HepG2 (cell line): ENCODE measurements around the gene TEX22. TPM values are rescaled to one million over a fixed set of nuclear protein-coding genes. Genes with fewer than 3 reads are reported as not detected.

Experiments used
- ATAC-seq: fragments of 200-7000 bp; cut with Tn5 transposase; 3 replicates; pipeline ENCODE4 v1.9.1; 2020; ENCODE audit warnings: mild to moderate bottlenecking, moderate library complexity
- BruUV-seq: library from RNA; stranded (reverse); fragments of 400-500 nt; replicated peaks from 2 replicates; lab custom pipeline; 2021; lab: Mats Ljungman, UMichigan
- CTCF ChIA-PET: fragments of 300-600 bp; formaldehyde crosslinking; extraction: SDS; loops from one replicate; lab custom pipeline; 2021; ENCODE audit warnings: low total read pairs, inconsistent platforms, low intra/inter-chr PET ratio; lab: Yijun Ruan, JAX
- POLR2A ChIA-PET: fragments of 350-600 bp; sonication (Branson Sonifier 250); formaldehyde crosslinking; loops from one replicate; lab custom pipeline; 2020; ENCODE audit warnings: antibody characterized with exemption, inconsistent platforms; lab: Yijun Ruan, JAX
- DNase-seq: peaks from one replicate; pipeline ENCODE4 v3.0.0-alpha.2; 2015; ENCODE audit warnings: low spot score
- FAIRE-seq: peaks from 3 replicates; lab custom pipeline; 2011; peaks lifted over from hg19 to GRCh38; lab: Jason Lieb, UNC
- H2AFZ ChIP-seq: one replicate; pipeline ENCODE4 v1.6.1; 2011; ENCODE audit warnings: low read length, inconsistent platforms
- H3K27ac ChIP-seq: fragments of 300-600 bp; 3 replicates; pipeline ENCODE4 v1.8.0; 2011; ENCODE audit warnings: mixed run types, mild to moderate bottlenecking, mixed read lengths, low read length, inconsistent platforms; ENCODE audit not compliant: insufficient read depth; ENCODE audit errors: extremely low read length
- H3K27me3 ChIP-seq, 2 experiments: fragments of 200-600 bp in 1 of 2; 2 replicates in 1 of 2; 3 replicates in 1 of 2; pipeline versions ENCODE4 v1.6.0 to v1.8.0; 2011; ENCODE audit warnings: low read length in 2 of 2, mild to moderate bottlenecking in 2 of 2, moderate library complexity in 2 of 2, inconsistent platforms in 1 of 2; ENCODE audit not compliant: insufficient read depth in 2 of 2, control insufficient read depth in 1 of 2
- H3K36me3 ChIP-seq, 2 experiments: fragments of 200-600 bp in 1 of 2; replicated peaks in 1 of 2; 2 replicates in 1 of 2; 3 replicates in 1 of 2; pipeline versions ENCODE4 v1.5.1 to v1.8.0; 2011; ENCODE audit warnings: low read length in 2 of 2, inconsistent platforms in 1 of 2; ENCODE audit not compliant: insufficient read depth in 2 of 2, control insufficient read depth in 1 of 2
- H3K4me1 ChIP-seq: 2 replicates; pipeline ENCODE4 v1.5.1; 2012; ENCODE audit warnings: low read length, inconsistent platforms; ENCODE audit not compliant: insufficient read depth
- H3K4me2 ChIP-seq: 2 replicates; pipeline ENCODE4 v1.6.0; 2011; ENCODE audit warnings: low read depth, low read length, inconsistent platforms
- H3K4me3 ChIP-seq, 3 experiments: fragments of 200-600 bp in 1 of 3; sonication (generic), shearing (Covaris generic) in 1 of 3; replicated peaks in 1 of 3; 2 replicates each; pipeline ENCODE4 v1.5.1; 2011 to 2016; ENCODE audit warnings: low read length in 3 of 3, inconsistent platforms in 2 of 3, low read depth in 2 of 3, mild to moderate bottlenecking in 2 of 3, control low read depth in 1 of 3, mixed read lengths in 1 of 3; ENCODE audit not compliant: insufficient read depth in 1 of 3
- H3K79me2 ChIP-seq: one replicate; pipeline ENCODE4 v1.6.1; 2011; ENCODE audit warnings: low read length, inconsistent platforms; ENCODE audit not compliant: insufficient read depth
- H3K9ac ChIP-seq: 2 replicates; pipeline ENCODE4 v1.6.0; 2011; ENCODE audit warnings: mild to moderate bottlenecking, low read depth, low read length, inconsistent platforms; ENCODE audit not compliant: insufficient read depth
- H3K9me3 ChIP-seq: 2 replicates; pipeline ENCODE4 v1.5.1; 2012; ENCODE audit warnings: mild to moderate bottlenecking, low read length
- H4K20me1 ChIP-seq: 2 replicates; pipeline ENCODE4 v1.6.0; 2011; ENCODE audit warnings: inconsistent platforms, mild to moderate bottlenecking, low read length, moderate library complexity; ENCODE audit not compliant: insufficient read depth
- DBP ChIP-seq: sonication (generic); formaldehyde crosslinking; IDR thresholded peaks from 2 replicates; pipeline ENCODE4 v1.4.0; 2020; ENCODE audit warnings: missing genetic modification reagents; ENCODE audit errors: not compliant biosample characterization
- ELF3 ChIP-seq: IDR thresholded peaks from 2 replicates; pipeline ENCODE4 v1.6.1; 2016; ENCODE audit warnings: missing genetic modification reagents, missing compliant biosample characterization
- FOXK2 ChIP-seq: fragments of 450-650 bp; IDR thresholded peaks from 2 replicates; pipeline ENCODE4 v1.6.1; 2016
- HCFC1 ChIP-seq: fragments of 150-350 bp; IDR thresholded peaks from 2 replicates; pipeline ENCODE4 v1.6.1; 2014; ENCODE audit warnings: low read depth, low read length
- HDAC2 ChIP-seq: sonication (generic); formaldehyde crosslinking; IDR thresholded peaks from 2 replicates; pipeline ENCODE4 v1.4.0; 2020; ENCODE audit warnings: missing genetic modification reagents
- HNRNPK ChIP-seq: fragments of 200-400 bp; formaldehyde crosslinking; IDR thresholded peaks from 2 replicates; pipeline ENCODE4 v1.6.1; 2018; ENCODE audit warnings: low read length, low read depth, moderate library complexity, mild to moderate bottlenecking; ENCODE audit not compliant: poor library complexity, severe bottlenecking
- NKX3-1 ChIP-seq: sonication (generic); formaldehyde crosslinking; IDR thresholded peaks from 2 replicates; pipeline ENCODE4 v1.5.0; 2020; ENCODE audit warnings: missing genetic modification reagents
- SUZ12 ChIP-seq: fragments of 150-350 bp; IDR thresholded peaks from 2 replicates; pipeline ENCODE4 v1.6.1; 2014; ENCODE audit warnings: low read depth, low read length
- YEATS2 ChIP-seq: sonication (generic); formaldehyde crosslinking; IDR thresholded peaks from 2 replicates; pipeline ENCODE4 v1.4.0; 2020; ENCODE audit warnings: missing genetic modification reagents, borderline replicate concordance
- ZBTB34 ChIP-seq: sonication (generic); formaldehyde crosslinking; IDR thresholded peaks from 2 replicates; pipeline ENCODE4 v1.8.0; 2022; ENCODE audit warnings: mild to moderate bottlenecking, missing genetic modification reagents
- ZNF354B ChIP-seq: sonication (generic); formaldehyde crosslinking; IDR thresholded peaks from 2 replicates; pipeline ENCODE4 v1.8.0; 2022; ENCODE audit warnings: mild to moderate bottlenecking, missing genetic modification reagents
- ZNF569 ChIP-seq: sonication (generic); formaldehyde crosslinking; IDR thresholded peaks from 2 replicates; pipeline ENCODE4 v1.5.0; 2020; ENCODE audit warnings: mild to moderate bottlenecking, missing genetic modification reagents, moderate library complexity, borderline replicate concordance
- ZNF607 ChIP-seq: sonication (generic); formaldehyde crosslinking; IDR thresholded peaks from 2 replicates; pipeline ENCODE4 v1.5.1; 2020; ENCODE audit warnings: missing genetic modification reagents, mild to moderate bottlenecking, borderline replicate concordance
- ZNF724P ChIP-seq: sonication (generic); formaldehyde crosslinking; IDR thresholded peaks from 2 replicates; pipeline ENCODE4 v1.8.0; 2022; ENCODE audit warnings: missing genetic modification reagents, borderline replicate concordance
- ZNF773 ChIP-seq: sonication (generic); formaldehyde crosslinking; IDR thresholded peaks from 2 replicates; pipeline ENCODE4 v1.4.0; 2020; ENCODE audit warnings: missing genetic modification reagents, borderline replicate concordance
- WGBS: methylation state at CpG from one replicate; pipeline ENCODE4 v1.1.6; 2017; ENCODE audit warnings: low lambda C conversion rate; 5-methylcytosine and 5-hydroxymethylcytosine counted together
- in situ Hi-C: cut with HindIII; loops from 2 replicates; pipeline ENCODE4 v1.10.0; 2017; ENCODE audit warnings: low pct_unique_long_range_greater_than_20kb; ENCODE audit not compliant: extremely low pct_ligation_motif_present
- intact Hi-C: fragments of 100-400 bp; cut with micrococcal nuclease; formaldehyde crosslinking; loops from one replicate; pipeline ENCODE4 v1.10.0; 2022; ENCODE audit not compliant: unreplicated experiment
- polyA plus RNA-seq, 8 experiments: library from polyadenylated mRNA; depleted of rRNA in 3 of 8; stranded (reverse) in 7 of 8; unstranded in 1 of 8; fragments of >200 nt; fragmentation: Illumina TruSeq in 4 of 8; extraction: Trizol in 4 of 8; gene quantifications; 2 replicates each; pipeline versions ENCODE4 v1.2.1 to v1.2.3, GENCODE V29; 2011 to 2016; ENCODE audit warnings: low read depth in 4 of 8, missing spikeins in 1 of 8, mixed read lengths in 1 of 8; ENCODE audit not compliant: insufficient read depth in 1 of 8
- total RNA-seq, 5 experiments: library from RNA; depleted of rRNA; stranded (reverse); fragments of >200 nt; fragmentation: Illumina TruSeq; extraction: Trizol; gene quantifications; 2 replicates each; pipeline ENCODE4 v1.2.3, GENCODE V29; 2016; ENCODE audit warnings: low read depth in 1 of 5
- TF ChIP-seq, protein P1 (sequence below): fragments of 450-650 bp; IDR thresholded peaks from 2 replicates; pipeline ENCODE4 v1.6.1; 2017; ENCODE audit warnings: mild to moderate bottlenecking

The TEX22 gene
- total and polyA plus RNA-seq, 2 of the 13 experiments (the other 11 are each of a cell fraction or from before 2014, with no cell fraction given): 0.07 to 0.27 TPM

DNA sequence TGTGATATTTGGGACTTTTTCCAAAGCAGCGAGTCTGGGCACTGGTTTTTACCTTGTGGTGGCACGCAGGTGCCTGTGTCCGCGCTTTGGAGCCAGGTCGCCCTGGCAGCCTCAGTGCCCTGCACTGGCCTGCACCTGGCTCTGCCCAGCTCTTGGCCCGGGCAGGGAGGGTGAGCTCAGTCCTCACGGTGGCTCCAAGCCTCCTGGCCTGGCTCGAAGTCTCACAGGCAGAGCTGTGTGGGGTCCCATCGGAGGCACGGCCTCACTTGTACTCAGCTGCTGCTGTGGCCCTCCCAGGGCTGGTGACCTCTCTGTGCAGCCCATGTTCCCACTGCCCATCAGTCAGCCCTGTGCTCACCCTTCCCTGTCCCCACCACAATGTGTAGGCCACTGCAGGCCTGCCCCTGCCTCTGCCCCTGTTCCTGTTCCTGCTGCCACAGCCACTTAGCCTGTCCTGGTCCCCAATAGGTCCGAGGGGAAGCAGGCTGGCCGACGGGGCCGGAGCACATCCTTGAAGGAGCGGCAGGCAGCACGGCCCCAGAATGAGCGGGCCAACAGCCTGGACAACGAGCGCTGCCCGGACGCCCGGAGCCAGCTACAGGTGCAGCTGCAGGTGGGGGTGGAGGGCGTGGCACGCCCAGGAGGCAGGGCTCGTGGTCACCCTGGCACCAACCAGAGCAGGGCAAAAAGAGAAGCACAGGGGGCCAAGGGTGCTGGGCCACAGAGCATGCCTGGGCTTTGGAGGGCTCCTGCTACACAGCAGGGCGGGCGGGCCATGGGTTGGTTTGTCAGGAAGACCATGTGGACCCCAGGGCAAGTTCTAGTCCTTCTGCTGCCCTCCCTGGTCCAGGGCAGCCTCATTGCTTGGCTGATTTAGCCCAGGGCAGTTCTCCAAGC lies 16.6 kb upstream of the TEX22 start:
- CTCF ChIA-PET: no interaction called here
- H2AFZ ChIP-seq: no peak overlapping the region
- no peaks in the 10 kb centered on the region for H3K27me3 ChIP-seq
- H4K20me1 ChIP-seq: no peaks in the 10 kb centered on the region
- no peak overlapping the region for H3K9ac ChIP-seq
- POLR2A ChIA-PET: no interaction called here
- H3K4me1 ChIP-seq: no peaks in the 10 kb centered on the region
- intact Hi-C loops: no loop called here
- H3K79me2 ChIP-seq: no peaks in the 10 kb centered on the region
- H3K9me3 ChIP-seq: no peaks in the 10 kb centered on the region
- ATAC-seq (no peak), DNase-seq (no peak), FAIRE-seq (no peak)
- H3K4me3 ChIP-seq: no peak overlapping the region
- H3K4me2 ChIP-seq: no peak overlapping the region
- 100% methylated on average over 5 of the region's 27 CpGs for WGBS
- no peak for TF ChIP-seq ELF3 (CRISPR knock-in tag)
- TF ChIP-seq ZNF569 (CRISPR knock-in tag): no peak
- TF ChIP-seq SUZ12: no peak
- TF ChIP-seq DBP: no peak
- no peak for TF ChIP-seq FOXK2
- no peak for TF ChIP-seq YEATS2 (CRISPR knock-in tag)
- no peak for TF ChIP-seq ZBTB34 (CRISPR knock-in tag)
- no peak for TF ChIP-seq HCFC1
- TF ChIP-seq HNRNPK: no peak
- TF ChIP-seq ZNF773: no peak
- TF ChIP-seq, protein P1, sequence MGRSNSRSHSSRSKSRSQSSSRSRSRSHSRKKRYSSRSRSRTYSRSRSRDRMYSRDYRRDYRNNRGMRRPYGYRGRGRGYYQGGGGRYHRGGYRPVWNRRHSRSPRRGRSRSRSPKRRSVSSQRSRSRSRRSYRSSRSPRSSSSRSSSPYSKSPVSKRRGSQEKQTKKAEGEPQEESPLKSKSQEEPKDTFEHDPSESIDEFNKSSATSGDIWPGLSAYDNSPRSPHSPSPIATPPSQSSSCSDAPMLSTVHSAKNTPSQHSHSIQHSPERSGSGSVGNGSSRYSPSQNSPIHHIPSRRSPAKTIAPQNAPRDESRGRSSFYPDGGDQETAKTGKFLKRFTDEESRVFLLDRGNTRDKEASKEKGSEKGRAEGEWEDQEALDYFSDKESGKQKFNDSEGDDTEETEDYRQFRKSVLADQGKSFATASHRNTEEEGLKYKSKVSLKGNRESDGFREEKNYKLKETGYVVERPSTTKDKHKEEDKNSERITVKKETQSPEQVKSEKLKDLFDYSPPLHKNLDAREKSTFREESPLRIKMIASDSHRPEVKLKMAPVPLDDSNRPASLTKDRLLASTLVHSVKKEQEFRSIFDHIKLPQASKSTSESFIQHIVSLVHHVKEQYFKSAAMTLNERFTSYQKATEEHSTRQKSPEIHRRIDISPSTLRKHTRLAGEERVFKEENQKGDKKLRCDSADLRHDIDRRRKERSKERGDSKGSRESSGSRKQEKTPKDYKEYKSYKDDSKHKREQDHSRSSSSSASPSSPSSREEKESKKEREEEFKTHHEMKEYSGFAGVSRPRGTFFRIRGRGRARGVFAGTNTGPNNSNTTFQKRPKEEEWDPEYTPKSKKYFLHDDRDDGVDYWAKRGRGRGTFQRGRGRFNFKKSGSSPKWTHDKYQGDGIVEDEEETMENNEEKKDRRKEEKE: no peak
- TF ChIP-seq HDAC2 (CRISPR knock-in tag): no peak
- no peak for TF ChIP-seq NKX3-1 (CRISPR knock-in tag)
- no peak for TF ChIP-seq ZNF724P (CRISPR knock-in tag)
- no peak for TF ChIP-seq ZNF354B (CRISPR knock-in tag)
- TF ChIP-seq ZNF607: no peak
- TF ChIP-seq, all 625 proteins: peak for 0
- no peak overlapping the region for H3K27ac ChIP-seq
- no TSS peak for BruUV-seq
- no peaks in the 10 kb centered on the region for H3K36me3 ChIP-seq
- in situ Hi-C loops: no loop called here
